ENCODE measurements around the gene IQGAP3.

IQGAP3 gene

DNA sequence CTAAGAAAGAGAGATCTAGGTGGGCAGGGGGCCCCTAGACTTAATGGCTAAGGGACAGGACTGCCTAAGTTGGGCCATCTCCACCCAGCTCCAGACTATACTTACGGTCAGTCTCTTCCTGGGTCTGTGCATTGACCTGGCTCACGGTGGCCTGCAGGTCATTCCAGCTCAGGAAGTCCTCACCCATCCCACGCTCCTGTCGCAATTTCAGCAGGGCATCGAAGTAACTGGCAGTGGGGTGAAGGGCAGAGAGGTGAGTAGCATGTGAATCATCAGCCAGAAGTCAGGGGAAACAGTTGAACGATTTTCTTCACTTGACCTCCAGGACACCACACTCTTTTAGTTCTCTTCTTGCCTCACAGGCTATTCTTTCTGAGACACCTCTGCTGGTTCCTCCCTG lies 20.5 kb downstream of the IQGAP3 start:
- Histone ChIP-seq H3K36me3 (ENCODE audit: control insufficient read depth, insufficient read depth, low read length) (peaks cover 88% of the 10 kb centered on the region), H3K9me3 (ENCODE audit: control insufficient read depth, insufficient read depth, low read length) (no peaks in the 10 kb centered on the region), H3K27me3 (ENCODE audit: control insufficient read depth, insufficient read depth, low read length) (no peaks in the 10 kb centered on the region), H3K9ac (ENCODE audit: low read depth, low read length) (no peak overlapping the region), H3K4me3 (ENCODE audit: low read depth, low read length) (no peak overlapping the region), H3K27ac (ENCODE audit: low read depth, low read length) (no peak overlapping the region), H3K4me1 (ENCODE audit: control insufficient read depth, insufficient read depth, low read length) (no peaks in the 10 kb centered on the region)

GRCh38 chr1:156551066-156551643 lies 21.2 kb downstream of the IQGAP3 start:
- Histone ChIP-seq H3K27me3 (ENCODE audit: control insufficient read depth, insufficient read depth, low read length) (no peaks in the 10 kb centered on the region), H3K36me3 (ENCODE audit: control insufficient read depth, insufficient read depth, low read length) (peaks cover 89% of the 10 kb centered on the region), H3K27ac (ENCODE audit: low read depth, low read length) (no peak overlapping the region), H3K9ac (ENCODE audit: low read depth, low read length) (no peak overlapping the region), H3K9me3 (ENCODE audit: control insufficient read depth, insufficient read depth, low read length) (no peaks in the 10 kb centered on the region), H3K4me3 (ENCODE audit: low read depth, low read length) (no peak overlapping the region), H3K4me1 (ENCODE audit: control insufficient read depth, insufficient read depth, low read length) (no peaks in the 10 kb centered on the region)

DNA sequence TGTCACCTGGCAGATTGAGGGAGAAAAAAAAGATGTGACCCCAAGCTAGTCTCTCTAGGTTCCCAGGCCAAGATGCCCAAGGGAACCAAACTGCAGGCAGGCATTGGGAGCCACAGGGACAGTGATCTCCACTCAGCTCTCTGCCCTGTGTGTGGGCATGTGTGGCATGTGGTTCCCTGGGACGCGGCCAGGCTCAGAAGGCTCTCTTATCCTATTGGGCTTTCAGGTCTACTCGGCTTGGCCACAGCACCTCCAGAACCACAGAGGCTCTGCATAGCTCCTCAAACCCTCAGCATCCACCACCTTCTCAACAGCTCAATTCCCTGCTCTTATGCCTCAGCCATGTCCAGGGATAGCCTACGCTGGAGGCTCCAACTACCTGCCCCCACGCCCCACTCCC lies 22.0 kb downstream of the IQGAP3 start:
- Histone ChIP-seq H3K36me3 (ENCODE audit: control insufficient read depth, insufficient read depth, low read length) (peaks cover 82% of the 10 kb centered on the region), H3K9ac (ENCODE audit: low read depth, low read length) (no peak overlapping the region), H3K27me3 (ENCODE audit: control insufficient read depth, insufficient read depth, low read length) (no peaks in the 10 kb centered on the region), H3K9me3 (ENCODE audit: control insufficient read depth, insufficient read depth, low read length) (no peaks in the 10 kb centered on the region), H3K4me3 (ENCODE audit: low read depth, low read length) (no peak overlapping the region), H3K27ac (ENCODE audit: low read depth, low read length) (no peak overlapping the region), H3K4me1 (ENCODE audit: control insufficient read depth, insufficient read depth, low read length) (no peaks in the 10 kb centered on the region)

- H3K36me3 ChIP-seq (ENCODE audit: control insufficient read depth, insufficient read depth, low read length): peaks cover 77% of the 10 kb centered on the region
- H3K4me1 ChIP-seq (ENCODE audit: control insufficient read depth, insufficient read depth, low read length): no peaks in the 10 kb centered on the region
- H3K27me3 ChIP-seq (ENCODE audit: control insufficient read depth, insufficient read depth, low read length): no peaks in the 10 kb centered on the region
- no peak overlapping the region for H3K9ac ChIP-seq (ENCODE audit: low read depth, low read length)
- no peak overlapping the region for H3K4me3 ChIP-seq (ENCODE audit: low read depth, low read length)
- no peaks in the 10 kb centered on the region for H3K9me3 ChIP-seq (ENCODE audit: control insufficient read depth, insufficient read depth, low read length)
- no peak overlapping the region for H3K27ac ChIP-seq (ENCODE audit: low read depth, low read length)
These were observed 22.5 kb downstream of the IQGAP3 start for GRCh38 chr1:156549831-156550230.

- Histone ChIP-seq H3K27me3 (ENCODE audit: control insufficient read depth, insufficient read depth, low read length) (no peaks in the 10 kb centered on the region), H3K27ac (ENCODE audit: low read depth, low read length) (no peak overlapping the region), H3K9ac (ENCODE audit: low read depth, low read length) (no peak overlapping the region), H3K36me3 (ENCODE audit: control insufficient read depth, insufficient read depth, low read length) (peaks cover 74% of the 10 kb centered on the region), H3K9me3 (ENCODE audit: control insufficient read depth, insufficient read depth, low read length) (no peaks in the 10 kb centered on the region), H3K4me1 (ENCODE audit: control insufficient read depth, insufficient read depth, low read length) (no peaks in the 10 kb centered on the region), H3K4me3 (ENCODE audit: low read depth, low read length) (no peak overlapping the region)
These were observed 23.0 kb downstream of the IQGAP3 start for GRCh38 chr1:156549390-156549789.

DNA sequence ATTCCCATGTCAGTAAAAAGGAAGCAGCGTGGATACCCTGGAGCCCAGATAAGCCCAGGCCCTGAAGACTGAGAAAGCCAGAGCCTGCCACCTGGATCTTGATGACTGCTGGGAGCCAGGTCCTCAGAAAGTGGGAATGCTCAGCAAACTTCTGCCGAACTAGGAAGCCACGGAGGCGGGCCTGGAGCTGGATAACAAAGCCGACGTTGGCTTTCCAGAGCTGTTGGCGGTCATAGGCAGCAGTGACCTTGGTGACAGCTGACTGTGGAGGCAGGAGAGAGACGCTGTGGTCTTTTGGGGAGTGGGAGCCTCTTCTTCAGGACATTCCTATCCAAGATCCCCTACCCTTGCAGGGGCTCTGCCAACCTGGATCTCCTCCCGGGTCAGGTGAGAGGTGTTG lies 24.4 kb downstream of the IQGAP3 start:
- H3K27ac ChIP-seq (ENCODE audit: low read depth, low read length): no peak overlapping the region
- no peak overlapping the region for H3K9ac ChIP-seq (ENCODE audit: low read depth, low read length)
- H3K4me3 ChIP-seq (ENCODE audit: low read depth, low read length): no peak overlapping the region
- no peaks in the 10 kb centered on the region for H3K27me3 ChIP-seq (ENCODE audit: control insufficient read depth, insufficient read depth, low read length)
- H3K9me3 ChIP-seq (ENCODE audit: control insufficient read depth, insufficient read depth, low read length): no peaks in the 10 kb centered on the region
- H3K4me1 ChIP-seq (ENCODE audit: control insufficient read depth, insufficient read depth, low read length): no peaks in the 10 kb centered on the region
- peaks cover 72% of the 10 kb centered on the region for H3K36me3 ChIP-seq (ENCODE audit: control insufficient read depth, insufficient read depth, low read length)

GRCh38 chr1:156547434-156547833 lies 24.9 kb downstream of the IQGAP3 start:
- Histone ChIP-seq H3K9ac (ENCODE audit: low read depth, low read length) (no peak overlapping the region), H3K27ac (ENCODE audit: low read depth, low read length) (no peak overlapping the region), H3K4me3 (ENCODE audit: low read depth, low read length) (no peak overlapping the region), H3K9me3 (ENCODE audit: control insufficient read depth, insufficient read depth, low read length) (no peaks in the 10 kb centered on the region), H3K4me1 (ENCODE audit: control insufficient read depth, insufficient read depth, low read length) (no peaks in the 10 kb centered on the region), H3K36me3 (ENCODE audit: control insufficient read depth, insufficient read depth, low read length) (peaks cover 70% of the 10 kb centered on the region), H3K27me3 (ENCODE audit: control insufficient read depth, insufficient read depth, low read length) (no peaks in the 10 kb centered on the region)

- no peak overlapping the region for H3K4me3 ChIP-seq (ENCODE audit: low read depth, low read length)
- peaks cover 67% of the 10 kb centered on the region for H3K36me3 ChIP-seq (ENCODE audit: control insufficient read depth, insufficient read depth, low read length)
- no peak overlapping the region for H3K9ac ChIP-seq (ENCODE audit: low read depth, low read length)
- H3K27me3 ChIP-seq (ENCODE audit: control insufficient read depth, insufficient read depth, low read length): no peaks in the 10 kb centered on the region
- no peaks in the 10 kb centered on the region for H3K9me3 ChIP-seq (ENCODE audit: control insufficient read depth, insufficient read depth, low read length)
- no peaks in the 10 kb centered on the region for H3K4me1 ChIP-seq (ENCODE audit: control insufficient read depth, insufficient read depth, low read length)
- no peak overlapping the region for H3K27ac ChIP-seq (ENCODE audit: low read depth, low read length)
These were observed 26.1 kb downstream of the IQGAP3 start for GRCh38 chr1:156546267-156546666.

DNA sequence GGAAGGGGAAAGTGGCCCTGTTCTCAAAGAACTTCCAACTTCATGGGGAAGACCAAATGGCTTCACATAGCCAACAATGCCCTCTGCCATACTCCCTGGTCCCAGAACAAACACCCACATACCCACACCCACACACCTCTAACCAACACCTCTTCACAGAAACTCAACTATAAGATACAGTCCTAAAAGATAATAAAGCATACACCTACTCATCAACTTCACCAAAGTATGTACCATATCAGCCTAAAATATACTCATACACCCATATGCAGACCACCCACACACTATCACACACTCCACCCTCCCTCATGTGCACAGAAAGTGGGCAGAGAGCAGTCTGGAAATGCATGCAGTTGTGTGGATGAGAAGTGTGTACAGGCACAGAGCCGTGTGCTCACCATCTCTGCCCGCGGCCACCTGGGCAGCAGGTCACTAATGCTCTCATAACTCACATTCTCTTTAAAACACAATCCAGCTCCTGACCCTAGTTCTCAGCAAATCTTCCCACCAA lies 27.7 kb downstream of the IQGAP3 start:
- H3K36me3 ChIP-seq (ENCODE audit: control insufficient read depth, insufficient read depth, low read length): peaks cover 67% of the 10 kb centered on the region
- H3K9me3 ChIP-seq (ENCODE audit: control insufficient read depth, insufficient read depth, low read length): no peaks in the 10 kb centered on the region
- no peaks in the 10 kb centered on the region for H3K4me1 ChIP-seq (ENCODE audit: control insufficient read depth, insufficient read depth, low read length)
- H3K27me3 ChIP-seq (ENCODE audit: control insufficient read depth, insufficient read depth, low read length): no peaks in the 10 kb centered on the region
- no peak overlapping the region for H3K9ac ChIP-seq (ENCODE audit: low read depth, low read length)
- no peak overlapping the region for H3K4me3 ChIP-seq (ENCODE audit: low read depth, low read length)
- no peak overlapping the region for H3K27ac ChIP-seq (ENCODE audit: low read depth, low read length)

- H3K27me3 ChIP-seq (ENCODE audit: control insufficient read depth, insufficient read depth, low read length): no peaks in the 10 kb centered on the region
- no peak overlapping the region for H3K9ac ChIP-seq (ENCODE audit: low read depth, low read length)
- H3K4me1 ChIP-seq (ENCODE audit: control insufficient read depth, insufficient read depth, low read length): no peaks in the 10 kb centered on the region
- peaks cover 70% of the 10 kb centered on the region for H3K36me3 ChIP-seq (ENCODE audit: control insufficient read depth, insufficient read depth, low read length)
- H3K27ac ChIP-seq (ENCODE audit: low read depth, low read length): no peak overlapping the region
- no peak overlapping the region for H3K4me3 ChIP-seq (ENCODE audit: low read depth, low read length)
- H3K9me3 ChIP-seq (ENCODE audit: control insufficient read depth, insufficient read depth, low read length): no peaks in the 10 kb centered on the region
These were observed 29.3 kb downstream of the IQGAP3 start for GRCh38 chr1:156543066-156543465.

- Histone ChIP-seq H3K9me3 (ENCODE audit: control insufficient read depth, insufficient read depth, low read length) (no peaks in the 10 kb centered on the region), H3K4me1 (ENCODE audit: control insufficient read depth, insufficient read depth, low read length) (no peaks in the 10 kb centered on the region), H3K36me3 (ENCODE audit: control insufficient read depth, insufficient read depth, low read length) (peaks cover 67% of the 10 kb centered on the region), H3K27me3 (ENCODE audit: control insufficient read depth, insufficient read depth, low read length) (no peaks in the 10 kb centered on the region), H3K27ac (ENCODE audit: low read depth, low read length) (no peak overlapping the region), H3K4me3 (ENCODE audit: low read depth, low read length) (no peak overlapping the region), H3K9ac (ENCODE audit: low read depth, low read length) (no peak overlapping the region)
These were observed 31.4 kb downstream of the IQGAP3 start for GRCh38 chr1:156540955-156541354.

Measured in HUES48 (cell line).